GM12892 (cell line): ENCODE measurements around the gene DVL2.

Source experiments
- POLR2A ChIP-seq: IDR thresholded peaks from 2 replicates; pipeline ENCODE4 v1.6.1; 2011; ENCODE audit warnings: low read depth, low read length, control low read depth
- POLR2AphosphoS5 ChIP-seq: IDR thresholded peaks from 2 replicates; pipeline ENCODE4 v1.6.1; 2011; ENCODE audit warnings: low read depth, low read length, control low read depth
- TAF1 ChIP-seq: IDR thresholded peaks from 2 replicates; pipeline ENCODE4 v1.6.1; 2011; ENCODE audit warnings: low read depth, mild to moderate bottlenecking, control low read depth, low read length, borderline replicate concordance

DNA sequence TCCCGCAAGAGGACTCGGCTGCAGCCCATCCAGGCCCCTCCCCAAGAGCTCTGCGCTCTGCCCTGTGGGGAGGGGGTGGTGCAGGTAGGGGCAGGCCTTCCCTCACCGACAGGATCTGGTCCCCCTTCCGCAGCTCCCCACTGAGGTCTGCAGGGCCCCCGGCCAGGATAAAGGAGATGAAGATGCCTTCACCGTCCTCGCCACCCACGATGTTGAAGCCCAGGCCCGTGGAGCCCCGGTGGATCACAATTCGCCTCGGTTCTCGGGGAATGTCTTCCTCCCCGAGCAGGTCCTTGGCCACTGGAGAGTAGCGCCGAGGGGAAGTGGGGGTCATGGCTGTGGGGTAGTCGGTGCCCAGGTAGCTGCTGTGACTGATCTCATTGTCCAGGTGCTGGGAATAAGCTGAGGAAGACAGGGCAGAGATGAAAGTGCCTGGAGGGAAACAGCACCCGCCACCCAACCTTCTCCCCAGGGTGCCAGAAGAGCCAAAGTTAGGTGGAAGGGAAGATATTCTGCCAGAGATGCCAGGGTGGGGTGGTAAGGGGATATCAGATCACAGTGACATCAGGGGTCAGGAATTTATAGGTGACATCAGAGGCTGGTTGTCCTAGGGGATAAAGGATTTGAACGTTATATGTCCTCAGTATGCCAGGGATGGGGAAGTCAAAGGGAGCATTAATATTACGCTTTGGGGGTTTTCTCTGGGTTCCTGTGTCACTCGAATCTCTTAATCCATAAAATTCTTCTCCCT lies 37.5 kb downstream of the DVL2 start:
- TF ChIP-seq POLR2A (no peak), POLR2AphosphoS5 (no peak), TAF1 (no peak)
